ENCODE measurements around the gene CLEC4F. TPM values are rescaled to one million over a fixed set of nuclear protein-coding genes. Genes with fewer than 3 reads are reported as not detected.

Gene CLEC4F
- total RNA-seq, 4 donors from 2014 or later: 1.4 TPM; not detected in 3

GRCh38 chr2:70835643-70836042, 15.2 kb upstream of the CLEC4F start, which contains the start of gene CD207:
Gene CD207, minus strand, starts transcription at chr2:70835816. Its CDS starts 40 bp downstream, at chr2:70835776.
- no peak for DNase-seq
- H3K27me3 ChIP-seq: no peaks in the 10 kb centered on the region
- H3K27ac ChIP-seq: no peak within 1 kb of the TSS
- no peaks in the 10 kb centered on the region for H3K4me1 ChIP-seq
- H3K9me3 ChIP-seq: no peaks in the 10 kb centered on the region
- 76% methylated on average over 4 of the region's 4 CpGs for WGBS, 2 donors
- no peak within 1 kb of the TSS for H3K4me3 ChIP-seq (replicated peaks in 1 of 3)
- no peak for TF ChIP-seq POLR2A (IDR thresholded peaks at IDR 0.05)
- TF ChIP-seq CTCF (IDR thresholded peaks at IDR 0.05): no peak
- intact Hi-C loops (cut with DNase I): no loop called here
- no peaks in the 10 kb centered on the region for H3K36me3 ChIP-seq

- Histone ChIP-seq H3K27me3 (no peaks in the 10 kb centered on the region), H3K36me3 (no peaks in the 10 kb centered on the region), H3K4me1 (no peaks in the 10 kb centered on the region), H3K9me3 (no peaks in the 10 kb centered on the region), H3K4me3 (replicated peaks in 1 of 3) (no peak overlapping the region), H3K27ac (no peak overlapping the region)
- 68 to 76% methylated on average over 4 of the region's 4 CpGs for WGBS, 2 donors
- DNase-seq: no peak
- TF ChIP-seq POLR2A (IDR thresholded peaks at IDR 0.05): no peak
- no peak for TF ChIP-seq CTCF (IDR thresholded peaks at IDR 0.05)
- intact Hi-C loops (cut with DNase I): no loop called here
Observed at GRCh38 chr2:70834881-70835280, 14.5 kb upstream of the CLEC4F start.

GRCh38 chr2:70834106-70834505, 13.7 kb upstream of the CLEC4F start:
- no peak for TF ChIP-seq POLR2A (IDR thresholded peaks at IDR 0.05)
- TF ChIP-seq CTCF (IDR thresholded peaks at IDR 0.05): no peak
- 89 to 95% methylated on average over 2 of the region's 2 CpGs for WGBS, 2 donors
- DNase-seq: no peak
- Histone ChIP-seq H3K4me3 (replicated peaks in 1 of 3) (no peak overlapping the region), H3K27ac (no peak overlapping the region), H3K36me3 (no peaks in the 10 kb centered on the region), H3K4me1 (no peaks in the 10 kb centered on the region), H3K27me3 (no peaks in the 10 kb centered on the region), H3K9me3 (no peaks in the 10 kb centered on the region)
- intact Hi-C loops (cut with DNase I): no loop called here

- intact Hi-C loops (cut with DNase I): no loop called here
- no peak for DNase-seq
- no peaks in the 10 kb centered on the region for H3K36me3 ChIP-seq
- H3K4me1 ChIP-seq: no peaks in the 10 kb centered on the region
- TF ChIP-seq CTCF (IDR thresholded peaks at IDR 0.05): no peak
- no peak for TF ChIP-seq POLR2A (IDR thresholded peaks at IDR 0.05)
- no peaks in the 10 kb centered on the region for H3K27me3 ChIP-seq
- H3K9me3 ChIP-seq: no peaks in the 10 kb centered on the region
- 78 to 92% methylated on average over 1 of the region's 1 CpG for whole genome bisulfite sequencing, 2 donors
- no peak overlapping the region for H3K27ac ChIP-seq
- H3K4me3 ChIP-seq (replicated peaks in 1 of 3): no peak overlapping the region
Observed at GRCh38 chr2:70833246-70833645, 12.8 kb upstream of the CLEC4F start.

- intact Hi-C loops (cut with DNase I): no loop called here
- TF ChIP-seq CTCF (IDR thresholded peaks at IDR 0.05): no peak
- H3K4me3 ChIP-seq (replicated peaks in 1 of 3): no peak overlapping the region
- H3K9me3 ChIP-seq: no peaks in the 10 kb centered on the region
- H3K36me3 ChIP-seq: no peaks in the 10 kb centered on the region
- WGBS, 2 donors: 85 to 96% methylated on average over 2 of the region's 2 CpGs
- no peak for DNase-seq
- no peaks in the 10 kb centered on the region for H3K4me1 ChIP-seq
- H3K27ac ChIP-seq: no peak overlapping the region
- no peaks in the 10 kb centered on the region for H3K27me3 ChIP-seq
Observed at GRCh38 chr2:70832386-70832785, 12.0 kb upstream of the CLEC4F start.
